G401.6 (cell line): ENCODE results near the gene NTHL1.

ENCODE experiments used
- FAIRE-seq: peaks from 2 replicates; lab custom pipeline; 2012; peaks lifted over from hg19 to GRCh38; lab: Jason Lieb, UNC

NTHL1 gene

GRCh38 chr16:2008009-2008526 lies 39.6 kb downstream of the NTHL1 start:
- FAIRE-seq: no peak

GRCh38 chr16:2007081-2007836 lies 40.4 kb downstream of the NTHL1 start:
- no peak for FAIRE-seq

DNA sequence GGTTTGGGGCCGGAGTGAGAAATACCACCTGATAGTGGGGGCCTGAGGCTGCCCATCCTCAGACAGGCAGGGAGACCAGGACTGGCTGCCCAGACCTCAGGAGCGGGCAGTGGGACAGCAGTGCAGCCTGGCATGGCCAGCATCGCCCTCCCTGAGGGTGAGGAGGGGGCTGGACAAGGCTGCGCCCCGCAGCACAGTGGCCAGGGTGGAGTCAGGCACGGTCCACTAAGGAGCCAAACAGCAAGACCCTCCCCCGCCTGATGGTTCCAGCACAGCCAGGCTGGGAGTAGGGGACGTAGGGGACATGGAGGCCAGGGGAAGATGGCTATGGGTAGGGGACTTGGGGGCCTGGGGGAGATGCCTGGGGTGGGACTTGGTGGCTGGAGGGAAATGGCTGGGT lies 41.3 kb downstream of the NTHL1 start:
- no peak for FAIRE-seq

- no peak for FAIRE-seq
Measured at GRCh38 chr16:2005646-2006045, 42.0 kb downstream of the NTHL1 start.

- FAIRE-seq: no peak
Measured at GRCh38 chr16:2004795-2005517, 42.7 kb downstream of the NTHL1 start.

GRCh38 chr16:2003827-2004641 lies 43.6 kb downstream of the NTHL1 start:
- FAIRE-seq: peak; percentile 94

DNA sequence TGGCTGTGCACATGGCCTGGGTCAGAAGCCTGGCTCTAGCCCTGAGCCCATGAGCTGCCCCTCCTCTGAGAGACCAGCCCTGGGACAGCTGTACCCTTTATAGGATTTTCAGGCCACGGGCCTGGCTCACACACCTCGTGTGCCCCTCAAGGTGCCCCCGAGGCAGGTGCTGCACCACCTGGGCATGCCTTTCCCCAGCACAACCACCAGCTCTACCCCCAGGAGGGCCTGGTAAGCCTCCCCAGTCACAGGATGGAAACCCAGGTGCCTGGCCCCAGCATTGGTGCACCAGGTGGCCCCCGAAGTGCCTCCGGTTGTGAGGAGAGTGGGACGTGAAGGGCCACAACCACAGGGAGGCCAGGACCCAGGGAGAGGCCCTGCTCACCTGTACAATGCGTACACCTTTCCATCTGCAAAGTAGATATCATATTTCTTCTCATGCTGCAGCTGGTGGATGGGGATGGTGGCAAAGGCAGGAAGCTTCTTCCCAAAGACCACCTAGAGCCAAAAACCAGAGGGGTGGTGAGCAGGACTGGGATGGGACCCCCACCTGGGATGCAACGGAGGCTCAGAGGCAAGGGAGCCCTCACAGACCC lies 44.3 kb downstream of the NTHL1 start:
- no peak for FAIRE-seq

- FAIRE-seq: no peak
Measured at GRCh38 chr16:2002406-2003230, 45.0 kb downstream of the NTHL1 start.

DNA sequence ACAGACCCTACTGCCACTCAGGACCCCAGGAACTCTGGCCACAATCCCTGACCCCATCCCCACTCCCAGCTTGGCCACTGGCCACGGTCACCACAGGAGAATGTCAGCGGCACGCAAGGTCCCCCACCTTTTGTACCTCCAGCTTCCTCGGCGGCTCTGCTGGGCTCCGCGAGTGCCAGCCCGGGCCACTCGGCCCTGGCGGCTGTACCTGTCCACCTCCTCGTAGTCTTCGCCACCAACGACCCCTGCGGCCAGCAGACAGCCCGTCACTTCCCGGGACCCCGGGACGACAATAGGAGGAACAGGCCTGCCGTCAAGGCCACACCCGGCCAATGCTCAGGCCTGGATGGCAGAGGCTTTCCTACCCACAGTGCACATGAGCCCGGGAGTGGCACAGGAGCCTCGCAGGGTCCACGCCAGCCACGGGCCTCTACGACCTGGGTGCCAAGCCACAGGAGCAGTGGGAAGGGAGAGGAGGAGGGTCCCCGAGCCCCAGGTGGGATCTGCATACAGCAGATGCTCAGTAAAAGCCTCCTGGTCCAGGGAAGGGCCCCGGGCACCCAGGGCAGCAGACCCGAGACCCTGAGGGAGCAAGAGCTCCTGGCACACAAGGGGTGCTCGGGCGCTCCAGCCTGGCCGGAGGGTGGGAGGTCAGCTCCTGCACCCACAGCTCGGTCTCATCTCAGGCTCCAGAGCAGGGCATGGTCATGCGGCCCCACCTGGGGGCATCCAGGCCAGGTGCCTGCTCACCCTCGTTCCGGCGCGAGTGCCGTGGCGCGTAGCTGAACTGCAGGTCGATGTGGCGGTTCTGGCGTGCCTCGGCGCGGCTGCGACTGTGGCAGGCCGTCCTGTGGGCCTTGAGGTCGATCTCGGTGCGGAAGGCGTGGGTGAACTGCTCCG lies 45.9 kb downstream of the NTHL1 start:
- no peak for FAIRE-seq

DNA sequence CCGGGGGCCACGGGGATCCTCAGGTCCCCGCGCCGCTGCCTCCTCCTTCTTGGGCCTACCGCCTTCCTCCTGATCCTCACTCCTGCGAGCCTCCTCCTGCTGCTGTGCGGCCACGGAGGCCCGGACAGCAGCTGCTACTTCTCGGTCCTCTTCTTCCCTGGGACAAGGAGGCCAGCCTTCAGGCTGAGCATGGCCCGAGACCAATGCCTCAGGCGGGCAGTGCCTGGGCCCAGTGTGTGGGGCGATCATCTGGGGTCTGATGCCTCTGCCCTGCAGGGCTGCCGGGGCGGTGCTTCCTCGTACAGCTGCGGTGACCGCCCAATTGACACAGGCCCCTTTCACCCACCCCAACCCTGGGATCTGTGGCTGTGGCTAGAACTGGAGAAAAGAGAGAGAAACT lies 46.6 kb downstream of the NTHL1 start:
- no peak for FAIRE-seq

DNA sequence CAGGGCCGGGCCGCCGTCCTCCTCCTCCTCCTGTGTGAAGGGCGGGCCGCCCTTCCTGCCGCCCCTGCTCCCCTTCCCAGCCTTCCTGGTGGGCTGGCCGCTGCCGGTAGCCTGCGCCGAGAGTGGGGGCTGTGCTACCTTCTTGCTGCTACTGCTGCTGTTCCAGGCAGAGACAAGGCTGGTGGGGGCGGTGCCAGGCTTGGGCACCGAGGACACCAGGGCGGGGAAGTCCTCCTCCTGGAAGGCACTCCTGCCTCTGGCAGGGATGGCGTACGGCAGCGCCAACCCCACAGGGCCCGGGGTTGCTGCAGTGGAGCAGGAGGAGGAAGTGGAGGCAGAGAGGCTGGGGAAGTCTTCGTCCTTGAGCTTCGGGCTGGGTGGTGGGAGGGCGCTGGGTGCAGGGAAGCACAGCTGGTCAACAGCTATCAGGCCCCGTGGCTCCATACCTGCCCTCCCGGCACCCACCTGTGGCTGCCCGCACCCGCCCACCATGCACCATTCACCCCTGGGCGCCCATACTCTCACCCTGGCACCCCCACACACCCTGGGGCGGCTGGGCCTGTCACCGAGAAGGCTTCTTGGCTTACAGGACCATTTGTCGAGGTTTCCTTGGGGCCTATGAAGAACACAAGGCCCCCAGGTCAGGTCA lies 47.6 kb downstream of the NTHL1 start:
- no peak for FAIRE-seq

GRCh38 chr16:1998852-1999801 lies 48.5 kb downstream of the NTHL1 start:
- FAIRE-seq: no peak

GRCh38 chr16:1998360-1998835 lies 49.2 kb downstream of the NTHL1 start:
- no peak for FAIRE-seq

DNA sequence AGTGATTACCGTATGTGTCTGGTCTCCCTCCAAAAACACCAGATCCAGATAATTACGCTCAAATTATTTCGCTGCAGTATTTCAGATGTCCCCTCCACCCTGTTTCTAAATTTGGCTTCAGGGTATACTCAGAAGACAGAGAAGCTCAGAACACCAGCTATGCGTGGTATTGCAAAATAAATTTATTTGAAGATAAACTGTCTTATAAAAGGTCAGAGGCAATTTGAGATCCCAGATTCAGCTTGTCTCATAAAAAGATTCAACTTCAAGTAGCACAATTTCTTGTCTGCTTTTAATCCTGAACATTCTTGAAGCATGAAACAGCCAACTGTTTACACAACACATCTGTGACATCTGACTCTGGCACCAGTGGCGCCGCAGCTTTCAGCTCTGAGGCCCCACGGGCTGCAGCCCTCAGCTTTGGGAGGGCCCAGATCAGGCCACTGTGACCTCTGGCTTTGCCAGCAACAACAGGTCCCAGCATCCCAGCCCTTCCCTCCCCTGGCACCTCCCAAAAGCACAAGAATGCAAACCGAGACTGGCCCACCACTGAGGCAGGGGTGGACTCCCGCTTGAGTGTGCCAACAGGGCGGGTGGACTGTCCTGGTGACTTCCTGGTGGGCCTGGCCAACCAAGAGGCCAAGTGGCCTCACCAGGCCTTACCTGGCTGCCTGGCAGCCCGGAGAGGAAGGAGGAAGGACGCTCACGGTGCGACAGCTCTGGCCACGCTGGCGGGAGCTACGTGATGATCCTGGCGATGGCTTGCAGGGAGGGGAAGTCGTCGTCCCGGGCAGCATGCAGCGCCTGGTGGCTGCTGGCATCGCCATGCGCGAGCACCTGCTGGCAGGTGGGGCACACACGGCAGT lies 49.9 kb downstream of the NTHL1 start:
- no peak for FAIRE-seq

DNA sequence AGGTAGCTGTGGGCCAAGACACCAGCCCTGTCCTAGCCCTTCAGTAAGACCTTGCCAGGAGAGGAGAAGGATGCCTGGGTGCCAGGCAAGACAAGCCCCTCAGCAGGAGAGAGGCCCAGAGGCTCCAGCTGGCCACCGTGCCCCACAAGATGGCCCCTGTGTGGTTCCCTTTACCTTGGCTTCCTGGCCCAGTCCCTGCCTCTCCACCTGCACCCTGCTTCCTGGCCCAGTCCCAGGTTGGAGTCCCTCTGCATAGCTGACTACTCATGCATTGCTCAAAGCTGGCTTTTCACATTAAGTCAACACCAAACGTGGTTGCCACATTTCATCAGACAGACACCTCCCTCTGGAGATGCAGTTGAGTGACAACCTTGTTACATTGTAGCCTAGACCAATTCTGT lies 53.9 kb downstream of the NTHL1 start:
- peak; percentile 27 for FAIRE-seq

GRCh38 chr16:1992704-1993317 lies 54.8 kb downstream of the NTHL1 start:
- FAIRE-seq: no peak
